Thyroid gland (tissue), 4 donors: Measurements from ENCODE around the gene OGDH. TPM values are rescaled to one million over a fixed set of nuclear protein-coding genes. Genes with fewer than 3 reads are reported as not detected.

ENCODE experiments used
- DNase-seq, 2 donors: peaks; one replicate each; pipeline ENCODE4 v3.0.0-alpha.2; 2019
- H3K27ac ChIP-seq, 3 donors: fragments of 200-600 bp; sonication (generic); 1 replicate in 2 of 3; 2 replicates in 1 of 3; pipeline ENCODE4 v1.5.1; 2016 to 2019; ENCODE audit warnings: mild to moderate bottlenecking in 1 of 3, moderate library complexity in 1 of 3
- H3K27me3 ChIP-seq: fragments of 200-600 bp; sonication (generic); one replicate; pipeline ENCODE4 v1.5.1; 2019
- H3K36me3 ChIP-seq, 2 donors: fragments of 200-600 bp; sonication (generic); one replicate each; pipeline ENCODE4 v1.5.1; 2016 to 2019
- H3K4me1 ChIP-seq, 2 donors: fragments of 200-600 bp; sonication (generic); one replicate each; pipeline ENCODE4 v1.5.1; 2017 to 2019
- H3K4me3 ChIP-seq, 3 donors: fragments of 200-600 bp; sonication (generic); replicated peaks in 1 of 3; 1 replicate in 2 of 3; 2 replicates in 1 of 3; pipeline ENCODE4 v1.5.1; 2016; ENCODE audit warnings: mild to moderate bottlenecking in 1 of 3
- H3K9me3 ChIP-seq: fragments of 200-600 bp; sonication (generic); one replicate; pipeline ENCODE4 v1.5.1; 2017
- POLR2A ChIP-seq, 2 donors: fragments of 450-650 bp; IDR thresholded peaks; one replicate each; pipeline ENCODE4 v1.6.1; 2017; ENCODE audit warnings: antibody characterized with exemption in 2 of 2, mild to moderate bottlenecking in 2 of 2, moderate library complexity in 1 of 2
- WGBS, 2 donors: methylation state at CpG; one replicate each; pipeline ENCODE4 v1.1.5; 2017; 5-methylcytosine and 5-hydroxymethylcytosine counted together
- intact Hi-C: fragments of 100-400 bp; cut with DNase I; formaldehyde crosslinking; loops from one replicate; pipeline ENCODE4 v1.15.1; 2023
- total RNA-seq, 4 donors: library from RNA; depleted of rRNA; stranded (reverse); fragments of >200 nt; gene quantifications; one replicate each; pipeline ENCODE4 v1.2.3, GENCODE V29; 2016
- TF ChIP-seq, protein P1 (sequence below), 6 experiments: fragments of 200-600 bp in 3 of 6; fragments of 450-650 bp in 3 of 6; sonication (generic) in 3 of 6; IDR thresholded peaks; one replicate each; pipeline ENCODE4 v1.5.1; 2016 to 2019; ENCODE audit warnings: antibody characterized with exemption in 6 of 6, mild to moderate bottlenecking in 2 of 6, inconsistent platforms in 1 of 6, moderate library complexity in 1 of 6

OGDH gene
- total RNA-seq, 4 donors from 2014 or later, result 108 to 325 (median 201) TPM

DNA sequence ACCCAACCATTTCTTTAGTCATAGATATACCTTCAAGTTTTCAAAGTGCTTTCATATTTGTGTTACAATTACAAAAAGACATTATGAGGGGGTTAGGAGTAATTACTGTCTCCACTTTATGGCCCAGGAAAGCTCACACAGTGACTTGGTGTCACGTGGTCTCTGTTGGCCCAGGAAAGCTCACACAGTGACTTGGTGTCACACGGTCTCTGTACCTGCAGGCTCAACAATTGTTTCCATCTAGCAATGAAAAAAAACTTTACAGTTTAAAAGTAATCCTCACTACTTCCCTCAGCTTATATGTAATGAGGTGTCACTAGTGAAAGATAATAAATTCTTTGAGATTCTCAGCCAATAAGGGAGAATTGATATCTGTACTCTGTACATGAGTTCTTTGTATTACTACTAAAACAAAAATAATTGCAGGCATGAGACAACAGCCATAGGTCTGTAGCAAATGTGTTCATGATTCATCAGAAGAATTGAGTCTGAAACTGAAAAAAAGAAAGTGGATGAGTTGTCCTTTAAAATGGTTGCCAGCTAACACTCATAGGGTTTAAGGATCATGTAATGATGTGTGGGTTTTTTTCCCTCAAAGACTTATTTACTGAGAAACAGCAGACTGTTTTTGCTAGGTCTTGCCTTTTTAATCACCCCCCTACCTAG lies 10.9 kb downstream of the OGDH start:
- no peaks in the 10 kb centered on the region for H3K36me3 ChIP-seq
- 68 to 70% methylated on average over 2 of the region's 2 CpGs for WGBS, 2 donors
- H3K27me3 ChIP-seq, result no peaks in the 10 kb centered on the region
- DNase-seq, result no peak
- no peaks in the 10 kb centered on the region for H3K9me3 ChIP-seq
- intact Hi-C loops, result no loop called here
- no peak overlapping the region for H3K4me3 ChIP-seq
- peak overlapping the region; percentile 66 to 91 (median 87) for H3K27ac ChIP-seq
- H3K4me1 ChIP-seq, result peaks cover 67 to 73% of the 10 kb centered on the region in 2 donors
- TF ChIP-seq, protein P1, sequence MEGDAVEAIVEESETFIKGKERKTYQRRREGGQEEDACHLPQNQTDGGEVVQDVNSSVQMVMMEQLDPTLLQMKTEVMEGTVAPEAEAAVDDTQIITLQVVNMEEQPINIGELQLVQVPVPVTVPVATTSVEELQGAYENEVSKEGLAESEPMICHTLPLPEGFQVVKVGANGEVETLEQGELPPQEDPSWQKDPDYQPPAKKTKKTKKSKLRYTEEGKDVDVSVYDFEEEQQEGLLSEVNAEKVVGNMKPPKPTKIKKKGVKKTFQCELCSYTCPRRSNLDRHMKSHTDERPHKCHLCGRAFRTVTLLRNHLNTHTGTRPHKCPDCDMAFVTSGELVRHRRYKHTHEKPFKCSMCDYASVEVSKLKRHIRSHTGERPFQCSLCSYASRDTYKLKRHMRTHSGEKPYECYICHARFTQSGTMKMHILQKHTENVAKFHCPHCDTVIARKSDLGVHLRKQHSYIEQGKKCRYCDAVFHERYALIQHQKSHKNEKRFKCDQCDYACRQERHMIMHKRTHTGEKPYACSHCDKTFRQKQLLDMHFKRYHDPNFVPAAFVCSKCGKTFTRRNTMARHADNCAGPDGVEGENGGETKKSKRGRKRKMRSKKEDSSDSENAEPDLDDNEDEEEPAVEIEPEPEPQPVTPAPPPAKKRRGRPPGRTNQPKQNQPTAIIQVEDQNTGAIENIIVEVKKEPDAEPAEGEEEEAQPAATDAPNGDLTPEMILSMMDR (IDR thresholded peaks at IDR 0.05), result no peak
- no peak for TF ChIP-seq POLR2A (IDR thresholded peaks at IDR 0.05)

DNA sequence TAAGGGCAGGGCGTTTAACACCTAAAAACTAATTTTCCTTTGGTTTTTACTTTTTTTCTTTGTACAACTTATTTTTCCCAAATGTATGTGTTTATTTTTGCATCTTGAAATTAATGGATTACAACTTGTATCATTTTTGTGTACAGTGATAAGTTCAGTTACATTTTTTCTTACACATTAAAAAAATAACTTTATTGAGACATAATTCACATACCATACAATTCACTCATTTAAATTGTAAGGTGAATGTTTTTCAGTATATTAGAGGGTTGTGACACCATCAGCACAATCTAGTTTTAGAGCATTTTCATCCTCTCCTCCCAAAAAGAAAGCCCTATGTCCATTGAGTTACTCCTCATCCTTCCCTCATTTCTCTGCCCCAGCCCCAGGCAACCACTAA lies 11.6 kb downstream of the OGDH start:
- Histone ChIP-seq H3K9me3 (no peaks in the 10 kb centered on the region), H3K36me3 (no peaks in the 10 kb centered on the region), H3K4me1 (peaks cover 74 to 80% of the 10 kb centered on the region in 2 donors), H3K4me3 (no peak overlapping the region), H3K27me3 (no peaks in the 10 kb centered on the region), H3K27ac (peak overlapping the region; percentile 66 to 91 (median 87))
- no peak for TF ChIP-seq POLR2A (IDR thresholded peaks at IDR 0.05)
- TF ChIP-seq, protein P1 (IDR thresholded peaks at IDR 0.05), result no peak
- 94 to 97% methylated on average over 1 of the region's 1 CpG for WGBS, 2 donors
- intact Hi-C loops, result no loop called here
- DNase-seq, result no peak

DNA sequence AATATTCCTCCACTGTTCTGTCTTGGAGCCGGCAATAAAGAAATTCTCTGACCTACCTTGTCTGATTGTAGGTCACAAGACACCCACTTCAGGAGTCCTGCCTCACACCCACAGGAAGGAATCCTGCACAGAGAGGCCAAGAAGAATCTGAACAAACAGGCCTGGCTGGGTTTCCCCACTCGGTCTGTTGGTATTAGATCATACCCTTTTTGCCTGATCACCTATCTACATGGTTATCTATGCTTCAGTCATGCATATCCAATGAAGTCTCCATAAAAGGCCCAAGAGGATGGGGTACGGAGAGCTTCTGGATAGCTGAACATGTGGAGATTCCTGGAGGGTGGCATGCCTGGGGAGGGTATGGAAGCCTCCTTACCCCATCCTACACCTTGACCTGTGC lies 12.3 kb downstream of the OGDH start:
- Histone ChIP-seq H3K4me3 (no peak overlapping the region), H3K4me1 (peaks cover 81 to 86% of the 10 kb centered on the region in 2 donors), H3K27me3 (no peaks in the 10 kb centered on the region), H3K36me3 (no peaks in the 10 kb centered on the region), H3K27ac (peak overlapping the region; percentile 66 to 91 (median 87)), H3K9me3 (no peaks in the 10 kb centered on the region)
- WGBS, 2 donors, result 32 to 38% methylated on average over 3 of the region's 3 CpGs
- intact Hi-C loops, result no loop called here
- TF ChIP-seq, protein P1 (IDR thresholded peaks at IDR 0.05), result no peak
- TF ChIP-seq POLR2A (IDR thresholded peaks at IDR 0.05), result peak in 1 of 2 donors; percentile 24
- peak; percentile 89 to 92 for DNase-seq

DNA sequence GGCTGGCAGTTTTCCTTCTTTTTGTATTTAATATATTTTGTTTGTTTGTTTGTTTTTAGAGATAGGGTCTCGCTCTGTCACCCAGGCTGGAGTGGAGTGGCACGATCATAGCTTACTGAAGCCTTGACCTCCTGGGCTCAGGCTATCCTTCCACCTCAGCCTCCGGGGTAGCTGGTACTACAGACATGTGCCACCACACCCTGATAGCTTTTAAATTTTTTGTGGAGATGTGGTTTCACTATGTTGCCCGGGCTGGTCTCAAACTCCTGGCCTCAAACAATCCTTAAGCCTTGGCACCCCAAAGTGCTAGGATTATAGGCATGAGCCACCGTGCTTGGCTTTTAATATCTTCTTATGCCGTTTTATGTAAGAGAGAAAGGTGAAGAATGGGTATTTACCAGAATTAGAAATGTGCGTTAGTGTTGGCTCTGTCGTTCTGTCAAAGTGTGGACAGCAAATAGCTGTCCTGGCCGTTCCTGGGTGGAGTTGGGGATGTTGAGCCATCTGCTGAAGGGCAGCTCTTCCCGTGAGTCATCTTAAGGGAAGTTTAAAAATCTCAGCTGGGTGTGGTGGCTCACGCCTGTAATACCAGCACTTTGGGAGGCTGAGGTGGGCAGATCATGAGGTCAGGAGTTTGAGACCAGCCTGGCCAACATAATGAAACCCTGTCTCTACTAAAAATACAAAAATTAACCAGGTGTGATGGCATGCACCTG lies 14.8 kb downstream of the OGDH start:
- intact Hi-C loops, result no loop called here
- Histone ChIP-seq H3K4me3 (no peak overlapping the region), H3K36me3 (peaks cover 0 to 10% of the 10 kb centered on the region in 2 donors), H3K27ac (peak overlapping the region; percentile 39 to 87 (median 79)), H3K4me1 (peaks cover 71 to 78% of the 10 kb centered on the region in 2 donors), H3K9me3 (no peaks in the 10 kb centered on the region), H3K27me3 (no peaks in the 10 kb centered on the region)
- 87 to 91% methylated on average over 11 of the region's 11 CpGs for WGBS, 2 donors
- no peak for TF ChIP-seq POLR2A (IDR thresholded peaks at IDR 0.05)
- TF ChIP-seq, protein P1 (IDR thresholded peaks at IDR 0.05), result no peak
- no peak for DNase-seq

DNA sequence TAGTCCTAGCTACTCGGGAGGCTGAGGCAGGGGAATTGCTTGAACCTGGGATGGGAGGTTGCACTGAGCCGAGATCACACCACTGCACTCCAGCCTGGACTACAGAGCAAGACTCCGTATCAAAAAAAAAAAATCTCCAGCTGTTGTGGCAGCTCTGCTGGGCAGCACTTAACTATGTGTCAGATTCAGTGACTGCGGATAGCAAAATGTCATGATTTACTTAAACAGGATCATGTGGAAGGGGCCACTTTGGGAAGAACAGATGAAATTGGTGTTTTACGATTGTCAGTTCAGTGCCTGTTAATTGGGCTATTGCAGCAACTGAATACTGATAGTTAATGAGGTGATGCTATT lies 15.3 kb downstream of the OGDH start:
- intact Hi-C loops, result no loop called here
- Histone ChIP-seq H3K9me3 (no peaks in the 10 kb centered on the region), H3K27ac (peak overlapping the region in 2 of 3 donors; percentile 79 to 87), H3K4me3 (no peak overlapping the region), H3K27me3 (no peaks in the 10 kb centered on the region), H3K4me1 (peaks cover 69 to 77% of the 10 kb centered on the region in 2 donors), H3K36me3 (peaks cover 4 to 10% of the 10 kb centered on the region in 2 donors)
- 90 to 97% methylated on average over 5 of the region's 5 CpGs for WGBS, 2 donors
- TF ChIP-seq POLR2A (IDR thresholded peaks at IDR 0.05), result no peak
- TF ChIP-seq, protein P1 (IDR thresholded peaks at IDR 0.05), result no peak
- DNase-seq, result no peak
